GM21367 (cell line): ENCODE results near the gene SHH.
"Not testable (repeated sequence)": the region's sequence is repeated elsewhere in the genome, so short reads cannot be mapped to it uniquely, and the experiment has no call there.

Experiments used
- ATAC-seq: cut with Tn5 transposase; IDR thresholded peaks from one replicate; pipeline ENCODE4 v1.9.1; 2021; ENCODE audit not compliant: unreplicated experiment

SHH gene

DNA sequence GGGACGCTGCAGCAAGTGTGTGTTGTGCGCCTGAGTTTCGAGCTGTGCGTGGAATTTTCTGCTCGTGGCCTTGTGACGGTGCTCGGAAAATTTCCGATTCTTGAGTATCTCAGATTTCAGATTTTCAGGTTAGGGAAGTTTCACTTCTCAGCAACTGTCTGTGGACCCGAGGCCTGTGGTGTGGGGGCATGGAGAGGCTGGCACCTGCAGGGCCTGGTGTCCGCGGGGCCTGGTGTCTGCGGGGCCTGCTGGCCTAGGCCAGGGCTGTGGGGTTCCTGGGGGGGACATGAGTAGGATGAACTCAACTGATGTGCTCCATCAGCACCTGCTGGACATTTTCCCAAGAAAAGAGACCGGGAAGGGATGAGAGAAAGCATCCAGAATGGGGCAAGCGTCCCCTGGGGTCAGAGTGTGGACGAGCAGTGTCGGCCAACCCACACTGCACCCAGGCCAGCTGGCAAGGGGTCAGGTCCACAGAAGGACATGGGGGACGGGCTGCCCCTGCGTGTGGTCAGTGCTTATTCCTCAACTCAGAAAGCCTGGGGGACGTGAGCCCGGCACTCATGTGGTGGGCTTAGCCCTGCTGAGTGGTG lies 31.3 kb upstream of the SHH start:
- no peak for ATAC-seq

DNA sequence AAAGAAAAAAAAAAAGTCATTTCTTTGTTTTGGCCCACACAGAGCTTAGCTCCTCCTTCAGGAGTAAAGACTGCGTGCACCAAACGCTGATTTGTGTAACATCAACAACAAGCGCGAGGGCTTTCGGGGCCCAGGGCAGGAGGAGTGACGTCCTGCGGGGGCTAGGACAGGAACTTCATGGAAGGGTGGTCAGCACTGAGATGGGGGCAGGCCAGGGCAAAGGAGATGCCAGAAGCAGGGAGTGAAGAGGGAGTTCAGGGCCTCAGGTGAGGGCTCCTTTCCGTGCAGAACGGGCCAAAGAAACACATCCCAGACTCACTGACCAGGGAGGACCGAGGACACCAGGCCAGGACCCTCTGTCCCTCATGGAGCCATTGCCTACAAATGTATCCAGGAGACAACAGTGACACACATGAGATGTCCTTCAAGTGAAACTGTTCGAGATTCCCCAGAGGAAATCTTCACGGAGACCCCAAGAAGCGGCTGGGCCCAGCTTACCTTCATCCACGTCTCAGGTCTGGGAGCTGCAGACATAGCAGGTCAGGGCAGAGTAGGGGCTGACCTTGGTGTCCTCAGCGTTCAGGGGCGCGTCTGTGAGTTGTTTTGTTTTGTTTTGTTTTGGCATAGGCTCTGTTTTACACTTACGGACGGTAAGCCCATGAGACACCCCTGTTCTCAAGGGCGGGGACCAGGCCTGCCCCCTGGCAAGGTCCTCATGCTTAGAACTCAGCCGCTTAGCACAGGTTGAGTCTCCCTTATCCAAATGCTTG lies 30.4 kb upstream of the SHH start:
- ATAC-seq = no peak

DNA sequence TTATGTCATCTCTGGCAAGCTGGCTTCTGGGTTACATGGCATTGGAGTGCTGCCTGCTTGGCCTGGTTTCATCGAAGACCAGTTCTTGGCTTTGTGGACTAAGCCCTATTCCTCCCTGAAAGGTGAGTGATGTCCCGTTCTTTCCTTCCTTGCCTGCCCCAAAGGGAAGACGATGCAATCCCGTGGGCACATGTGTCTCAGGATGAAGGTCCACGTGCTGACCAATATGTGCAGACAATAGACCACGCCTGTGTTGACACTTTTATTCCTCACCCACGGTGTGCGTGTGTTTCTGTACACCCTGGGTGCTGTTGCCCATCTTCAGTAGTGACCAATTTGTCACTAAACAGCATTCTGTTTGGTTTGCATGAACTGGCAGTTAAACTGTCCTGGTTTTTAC lies 28.6 kb upstream of the SHH start:
- no peak for ATAC-seq

DNA sequence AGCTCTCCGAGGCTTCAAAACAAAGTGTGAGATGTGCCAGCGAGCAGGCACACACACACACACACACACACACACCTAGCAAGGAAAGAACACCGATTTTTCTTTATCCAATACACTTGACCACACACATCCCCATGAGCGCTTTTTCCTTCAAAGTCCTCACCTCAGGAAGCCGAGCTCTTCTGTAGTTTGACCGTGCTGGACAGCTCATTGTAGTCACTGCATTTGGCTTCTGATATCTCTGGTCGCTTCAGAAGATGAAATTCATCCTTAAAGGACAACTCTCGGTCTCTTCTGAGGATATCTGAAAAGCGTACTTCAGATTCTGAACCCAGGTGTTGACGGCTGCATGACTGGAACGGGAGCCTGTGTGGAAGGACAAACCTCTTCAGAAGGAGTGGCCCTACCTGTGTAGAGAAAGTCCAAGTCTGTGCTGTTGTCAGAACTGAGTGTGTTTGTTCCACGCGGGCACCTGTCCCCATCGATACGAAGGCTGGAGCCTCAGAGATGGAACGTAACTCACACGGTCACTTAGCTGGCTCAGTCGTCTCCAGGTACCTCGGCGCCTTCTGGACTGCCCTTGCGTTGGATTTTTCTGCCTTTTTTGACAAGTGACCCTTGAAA lies 28.1 kb upstream of the SHH start:
- no peak for ATAC-seq

DNA sequence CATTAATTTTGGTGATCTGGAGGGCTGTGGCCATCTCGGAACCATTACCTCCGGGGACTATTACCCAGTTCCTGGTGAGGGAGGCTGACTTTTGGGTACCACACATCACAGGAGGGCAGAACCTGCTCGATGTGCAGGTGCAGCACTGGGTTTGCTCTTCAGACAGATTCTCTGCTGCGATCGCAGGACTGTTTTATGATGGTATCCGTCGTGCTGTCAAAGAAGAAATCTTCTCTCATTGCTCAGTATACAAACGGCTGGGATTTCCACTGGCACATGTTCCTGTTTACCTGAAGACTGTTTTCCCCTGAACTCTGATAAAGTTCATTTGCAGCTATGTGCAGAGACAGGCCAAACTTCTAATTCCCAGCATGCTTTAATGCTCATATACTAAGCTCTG lies 27.2 kb upstream of the SHH start:
- ATAC-seq = no peak

DNA sequence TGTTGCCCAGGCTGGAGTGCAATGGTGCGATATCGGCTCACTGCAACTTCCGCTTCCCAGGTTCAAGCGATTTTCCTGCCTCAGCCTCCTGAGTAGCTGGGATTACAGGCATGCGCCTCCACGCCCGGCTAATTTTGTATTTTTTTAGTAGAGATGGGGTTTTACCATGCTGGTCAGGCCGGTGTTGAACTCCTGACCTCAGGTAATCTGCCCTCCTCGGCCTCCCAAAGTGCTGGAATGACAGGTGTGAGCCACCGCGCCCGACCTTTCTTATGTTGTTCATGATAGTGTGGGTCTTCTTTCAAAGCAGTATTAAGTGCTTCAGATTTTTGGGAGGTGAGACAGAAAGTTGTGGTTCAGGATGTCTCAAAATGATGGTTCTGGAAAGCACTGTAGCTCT lies 26.0 kb upstream of the SHH start:
- not testable (repeated sequence) for ATAC-seq

DNA sequence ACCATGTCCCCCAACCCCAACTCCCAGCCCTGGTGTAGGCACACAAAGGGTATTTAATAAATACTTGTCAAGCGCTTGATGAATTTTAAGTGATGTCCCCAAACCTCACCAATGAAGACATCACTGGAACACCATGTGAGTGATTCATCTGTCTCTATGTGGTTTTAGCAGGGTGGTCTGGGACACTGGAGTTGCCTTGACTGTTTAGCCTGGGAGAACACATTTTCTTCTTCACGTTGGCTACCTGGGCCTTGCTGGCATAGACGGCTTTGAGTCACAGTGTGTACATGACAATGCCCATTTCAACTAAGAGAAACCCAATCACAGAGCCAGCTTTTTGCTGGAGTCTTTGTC lies 24.8 kb upstream of the SHH start:
- no peak for ATAC-seq

DNA sequence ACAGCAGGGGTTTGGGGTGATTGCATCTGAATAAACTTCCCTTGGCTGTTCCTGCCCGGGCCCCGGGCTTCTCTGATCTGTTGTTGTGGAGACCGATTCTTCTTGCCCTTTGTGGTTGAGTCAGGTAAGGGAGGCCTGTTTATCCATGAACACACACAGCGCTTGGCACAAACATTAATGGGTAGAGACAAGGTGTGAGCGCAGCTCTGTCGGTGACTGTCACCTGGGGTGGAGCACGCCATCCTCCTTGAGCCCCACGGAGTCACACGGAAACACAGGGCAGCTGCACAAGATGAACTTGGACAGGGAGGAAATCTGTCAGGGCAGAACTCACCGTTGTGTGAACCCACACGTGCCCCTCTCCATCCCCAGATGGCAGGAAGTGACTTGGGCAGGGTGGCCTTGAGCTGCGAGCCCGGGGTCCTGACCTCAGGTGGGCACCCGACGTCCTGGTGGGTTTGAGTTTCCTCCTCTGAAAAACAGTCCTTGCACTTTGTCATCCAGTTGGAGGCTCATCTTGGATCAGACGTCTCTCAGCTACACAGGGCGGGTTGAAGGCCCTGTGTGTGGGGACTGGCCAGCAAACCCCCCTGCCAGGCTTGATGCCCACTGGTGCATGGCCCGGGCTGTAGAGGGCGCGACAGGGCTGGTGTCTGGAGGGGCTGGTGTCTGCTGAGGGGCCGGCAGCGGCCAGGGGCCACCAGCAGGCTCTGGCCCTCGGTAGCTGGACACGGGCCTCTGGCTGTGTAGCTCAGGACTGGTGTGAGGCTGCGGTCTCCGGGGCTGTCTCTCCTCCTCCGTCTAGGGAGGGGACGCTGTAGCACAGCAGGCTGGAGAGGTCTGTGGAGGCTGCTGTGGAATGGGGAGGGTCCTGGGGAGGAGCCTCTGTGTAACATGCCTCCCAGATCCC lies 24.2 kb upstream of the SHH start:
- no peak for ATAC-seq

DNA sequence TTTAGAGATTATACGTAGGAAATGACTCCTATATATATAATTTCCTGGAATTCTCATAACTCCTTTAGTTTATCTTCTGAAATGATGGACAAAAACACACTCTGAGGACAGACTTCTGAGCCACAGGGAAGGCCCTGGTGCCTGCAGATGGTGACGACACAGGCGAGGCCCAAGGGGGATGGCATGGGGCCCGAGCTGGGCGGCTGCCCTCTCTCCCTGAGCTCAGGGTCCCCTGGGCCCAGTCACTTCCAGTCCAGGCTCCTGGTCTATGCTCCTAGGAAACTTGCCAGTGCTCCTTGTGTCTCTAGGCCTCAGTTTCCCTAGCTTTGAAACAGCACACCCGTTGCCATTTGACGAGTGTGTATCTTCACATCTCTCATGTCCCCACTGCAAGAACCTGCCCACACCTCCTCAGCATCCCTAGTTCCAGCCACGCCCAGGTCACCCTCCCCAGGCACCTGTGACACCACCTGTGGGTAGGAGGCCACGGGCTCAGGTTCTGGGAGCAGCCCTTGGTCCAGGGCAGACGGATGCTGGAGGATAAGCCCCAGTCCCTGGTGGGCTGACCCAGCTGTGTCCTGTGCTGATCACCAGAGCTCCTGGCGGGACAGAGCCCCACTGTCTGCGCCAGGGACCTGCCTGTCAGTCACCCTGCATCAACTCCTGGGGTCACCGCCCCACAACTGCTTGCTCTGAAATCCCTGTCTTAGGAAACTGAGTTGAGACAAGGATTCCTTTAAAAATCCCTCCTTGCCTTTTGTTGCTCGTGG lies 23.4 kb upstream of the SHH start:
- no peak for ATAC-seq

DNA sequence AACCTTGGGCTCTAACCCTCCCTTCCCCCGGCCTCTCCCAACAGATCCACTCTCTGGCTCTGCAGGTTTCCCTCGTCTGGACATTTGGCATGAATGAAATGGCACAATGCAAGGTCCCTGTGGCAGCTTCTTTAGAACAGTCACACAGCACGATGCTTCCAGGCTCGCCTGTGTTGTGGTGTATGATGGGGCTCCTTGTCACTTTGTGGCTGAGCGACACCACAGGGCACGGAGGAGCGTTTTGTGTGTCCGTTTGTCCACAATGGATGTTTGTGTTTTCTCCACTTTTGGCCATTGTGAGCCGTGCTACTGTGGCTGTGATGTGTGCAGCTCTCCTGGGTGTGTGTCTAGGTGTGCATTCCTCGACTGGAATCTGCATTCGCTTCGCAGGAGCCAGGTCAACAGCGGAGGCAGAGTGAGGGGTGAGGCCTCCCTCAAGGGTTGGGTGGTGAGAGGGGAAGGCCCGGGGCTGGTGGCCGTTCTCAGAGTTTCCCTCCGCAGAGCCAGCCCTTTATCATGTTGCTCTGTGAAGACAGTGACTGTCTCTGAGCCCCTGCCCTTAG lies 22.3 kb upstream of the SHH start:
- no peak for ATAC-seq

DNA sequence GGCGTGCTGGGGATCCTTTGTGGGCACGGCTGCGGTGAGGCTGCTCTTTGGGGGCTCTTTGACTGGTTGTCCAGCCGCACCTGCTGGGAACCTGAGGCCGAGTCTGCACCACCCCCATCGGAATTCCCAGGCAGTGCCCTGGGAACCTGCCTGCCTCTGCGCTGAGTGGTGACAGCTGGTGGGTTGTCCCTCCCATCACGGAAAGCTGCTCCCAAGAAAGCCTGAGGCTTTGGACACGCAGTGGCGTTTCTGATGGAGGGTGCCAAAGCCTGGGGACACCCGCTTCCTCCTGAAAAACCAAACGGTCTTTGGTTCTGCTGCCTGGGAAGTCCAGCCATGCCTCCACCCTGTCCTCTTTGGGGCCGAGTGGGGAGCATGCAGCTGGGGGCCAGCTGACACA lies 21.4 kb upstream of the SHH start:
- no peak for ATAC-seq

DNA sequence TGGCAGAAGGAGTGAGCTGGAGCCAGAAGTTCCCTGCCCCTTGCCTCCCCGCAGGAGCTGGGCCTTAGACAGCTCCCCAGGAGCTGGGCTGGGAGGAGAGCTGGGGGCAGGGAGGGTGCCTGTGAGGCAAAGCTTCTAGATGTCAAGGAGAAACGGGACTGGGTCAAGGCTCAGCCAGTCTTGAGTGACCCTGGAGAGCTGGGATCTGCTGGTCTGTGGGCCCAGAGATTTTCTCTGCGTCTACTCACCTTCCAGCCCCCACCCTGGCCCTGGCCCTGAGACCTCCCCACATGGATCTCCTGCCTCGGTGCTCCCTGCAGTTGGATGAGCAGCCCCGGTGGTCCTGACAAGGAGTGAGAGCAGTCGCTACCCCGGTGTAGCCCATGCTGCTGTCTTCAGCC lies 20.3 kb upstream of the SHH start:
- ATAC-seq = no peak

DNA sequence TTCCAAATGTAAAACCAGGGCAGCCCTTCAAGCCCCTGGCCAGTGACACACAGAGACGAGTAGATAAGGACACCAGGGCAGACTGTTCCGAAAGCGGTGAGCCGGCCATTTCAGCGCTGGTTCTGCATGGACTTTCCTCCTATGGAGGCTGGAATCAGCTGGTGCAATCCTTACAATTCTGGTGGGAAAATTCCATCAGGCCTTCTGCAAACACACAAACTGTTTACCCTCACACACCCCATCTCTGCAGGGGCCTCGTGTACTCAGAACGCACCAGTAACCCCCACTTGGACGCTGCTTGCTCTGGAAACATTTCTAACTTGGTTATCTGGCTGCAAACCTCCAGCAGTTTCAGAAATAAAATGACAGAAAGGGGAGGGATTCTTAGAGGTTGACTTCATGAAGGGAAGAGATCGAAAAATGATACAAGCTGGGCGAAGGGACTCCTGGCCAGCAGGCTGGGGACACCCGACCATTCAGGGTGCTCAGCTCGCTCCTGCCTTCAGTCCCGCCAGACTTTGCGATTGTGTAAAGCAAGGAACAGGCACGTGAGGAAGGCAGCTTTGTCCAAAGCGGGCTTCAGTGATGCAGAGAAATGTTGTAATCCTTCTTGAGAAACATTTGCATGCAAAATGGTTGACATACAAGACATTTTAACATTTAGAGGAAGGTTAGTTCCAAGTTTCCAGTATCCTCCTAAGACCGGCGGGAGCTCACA lies 19.7 kb upstream of the SHH start:
- ATAC-seq = no peak

DNA sequence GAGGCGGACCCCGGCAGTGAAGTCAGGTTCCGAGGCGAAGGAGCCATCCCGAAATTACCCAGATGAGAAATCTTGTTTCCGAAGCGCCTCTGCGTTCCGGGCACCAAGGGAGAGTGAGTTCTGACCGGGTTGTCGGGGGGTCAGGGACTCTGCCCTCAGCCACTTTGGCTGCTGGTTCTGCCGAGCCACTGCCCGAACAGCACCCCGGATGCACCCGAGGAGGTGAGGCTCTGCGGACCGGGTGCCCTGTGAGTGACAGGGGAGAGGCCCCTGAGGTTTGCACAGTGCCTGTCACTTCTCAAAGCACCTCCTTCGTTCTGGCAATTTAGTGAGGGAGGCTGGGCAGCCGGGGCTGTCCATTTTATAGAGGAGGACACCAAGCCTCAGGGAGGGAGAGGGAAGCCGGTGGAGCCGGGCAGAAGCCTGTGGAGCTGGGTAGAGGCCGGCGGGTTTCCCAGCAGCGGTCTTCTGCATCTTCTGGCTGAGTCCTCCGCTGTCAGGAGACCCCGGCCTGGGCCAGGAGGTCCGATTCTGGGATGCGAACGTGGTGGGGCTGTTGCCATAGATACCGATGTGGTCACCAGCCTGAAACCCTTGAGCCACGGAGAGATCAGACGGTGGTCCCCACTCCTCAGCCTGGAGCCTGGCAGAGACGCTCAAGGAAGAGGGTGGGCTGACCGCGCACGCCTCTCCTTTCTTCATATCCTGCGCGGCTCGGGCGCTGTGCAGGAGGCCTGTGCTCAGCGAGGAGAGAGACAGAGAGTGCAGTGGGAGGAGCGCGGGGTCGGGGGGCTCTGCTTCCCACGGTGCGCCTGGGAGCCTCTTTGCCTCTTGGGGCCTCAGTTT lies 18.9 kb upstream of the SHH start:
- no peak for ATAC-seq

DNA sequence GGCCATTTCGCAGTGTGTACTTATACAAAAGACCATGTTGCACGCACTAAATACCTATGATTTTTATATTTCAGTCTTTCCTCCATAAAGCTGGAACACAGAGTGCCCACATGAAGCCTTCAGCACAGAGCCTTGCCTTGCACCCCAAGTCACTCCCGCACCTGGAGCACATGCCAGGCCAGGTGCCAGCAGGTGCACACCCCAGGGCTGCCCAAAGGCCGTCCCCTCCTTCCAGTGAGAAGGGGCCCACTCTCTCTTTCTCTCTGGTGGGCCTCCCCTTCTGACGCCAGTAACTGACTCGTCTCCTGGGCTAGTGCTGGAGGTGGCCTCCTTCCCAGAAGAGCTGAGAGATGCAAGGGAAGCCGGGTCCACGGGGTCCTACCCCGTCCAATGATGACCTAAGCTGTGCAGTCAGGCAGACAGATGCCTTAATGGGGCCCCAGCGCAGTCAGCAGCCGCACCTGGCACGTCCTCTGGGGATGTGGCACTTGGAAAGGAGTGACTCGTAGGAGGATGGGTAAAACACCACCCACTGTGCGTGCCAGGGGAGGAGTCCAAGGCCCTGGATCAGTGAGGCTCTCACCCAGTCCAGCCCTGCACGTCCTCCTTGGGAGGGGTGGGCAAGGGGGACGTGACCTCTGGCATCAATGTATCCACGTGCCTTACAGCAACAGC lies 17.7 kb upstream of the SHH start:
- ATAC-seq = no peak

DNA sequence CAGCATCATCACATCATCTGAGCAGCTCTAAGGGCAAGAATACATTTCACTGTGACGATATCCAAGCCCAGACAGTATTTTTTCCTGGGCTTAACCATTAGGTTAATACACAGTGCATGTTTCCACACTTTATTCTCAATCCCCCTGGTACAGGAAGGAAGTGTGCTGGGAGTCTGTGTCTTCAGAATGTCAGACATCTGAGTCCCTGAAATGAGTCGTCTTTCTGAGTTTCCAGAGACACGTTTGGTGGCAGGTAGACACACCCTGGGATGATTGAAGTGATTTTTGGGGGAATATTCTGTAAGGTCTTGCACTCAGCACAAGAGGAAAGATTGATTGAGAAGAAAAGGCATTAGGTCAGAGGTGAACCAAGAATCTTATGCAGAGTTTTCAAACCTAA lies 13.1 kb upstream of the SHH start:
- no peak for ATAC-seq

DNA sequence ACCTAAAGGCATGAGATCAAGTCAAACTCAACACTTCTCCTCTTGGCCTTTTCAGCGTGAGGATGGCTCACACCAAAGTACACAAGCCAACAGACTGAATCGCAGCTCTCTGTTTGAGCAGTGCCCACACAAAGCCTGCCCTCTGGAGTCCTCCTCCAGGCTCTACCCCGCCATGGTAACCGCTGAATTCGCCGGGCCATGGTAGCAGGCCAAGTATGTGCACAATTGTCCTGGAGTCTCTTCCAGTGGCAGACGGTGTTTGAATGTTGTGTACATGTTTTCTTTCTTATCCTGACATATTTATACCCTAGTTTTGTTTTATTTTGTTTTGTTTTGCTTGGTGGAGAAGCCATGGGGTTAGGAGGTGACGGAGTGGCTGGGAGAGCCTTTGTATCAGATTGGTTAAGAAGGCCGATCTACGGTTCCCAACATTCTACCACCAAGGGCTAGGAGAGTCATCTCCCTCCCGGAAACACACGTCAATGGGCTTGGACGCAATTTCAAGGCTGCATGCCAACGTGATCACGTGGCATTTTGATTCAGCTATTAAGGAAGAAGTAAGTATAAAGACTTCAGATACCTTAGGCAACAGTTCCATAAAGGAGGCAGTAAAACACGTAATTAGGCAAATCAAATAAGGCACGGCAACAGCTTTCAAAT lies 12.1 kb upstream of the SHH start:
- no peak for ATAC-seq

DNA sequence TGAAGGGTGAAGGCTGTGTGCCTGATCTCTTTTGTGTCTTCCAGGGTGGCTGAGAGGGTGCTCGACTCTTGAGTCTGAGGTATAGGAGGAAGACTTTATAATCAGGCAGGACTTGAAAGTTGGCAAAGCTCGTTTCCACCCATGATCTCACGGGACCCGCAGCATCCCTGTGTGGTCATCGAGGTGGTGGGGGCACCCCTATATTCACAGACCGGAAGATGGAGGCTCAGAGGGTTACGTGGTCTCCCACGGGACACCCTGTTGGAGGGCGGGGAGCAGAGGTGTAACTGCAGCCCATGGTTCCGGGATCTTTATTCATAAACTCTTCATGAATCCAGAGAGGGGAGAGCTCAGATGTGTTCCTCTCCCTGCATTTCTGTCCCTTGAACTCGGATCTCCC lies 9.6 kb upstream of the SHH start:
- no peak for ATAC-seq
